ENCODE data around the gene HSD17B11. TPM values are rescaled to one million over a fixed set of nuclear protein-coding genes. Genes with fewer than 3 reads are reported as not detected.
"Not testable (repeated sequence)": the region's sequence is repeated elsewhere in the genome, so short reads cannot be mapped to it uniquely, and the experiment has no call there.

HSD17B11 gene
- total and polyA plus RNA-seq, 2 of the 8 experiments (the other 6 are each of a cell fraction or from before 2014, with no cell fraction given), result 6.0 to 9.0 TPM

DNA sequence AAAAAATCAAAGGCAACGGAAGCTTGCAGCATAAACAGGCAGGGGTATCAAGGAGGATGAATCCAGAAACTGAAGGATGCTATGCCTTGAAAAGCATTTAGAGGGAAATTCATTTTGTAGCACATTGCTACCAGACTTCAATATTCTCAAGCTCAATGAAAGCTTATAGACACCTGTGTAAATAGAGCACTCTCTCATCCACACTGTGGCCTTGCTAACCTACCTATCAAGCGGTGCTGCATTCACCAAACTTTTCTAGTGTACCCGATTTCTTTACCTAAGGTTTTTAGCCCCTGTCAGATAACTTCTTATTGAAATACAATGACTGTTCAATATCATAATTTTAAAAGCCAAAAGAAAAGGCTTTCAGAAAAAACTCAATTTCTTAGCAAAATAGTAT, 48.1 kb downstream of the HSD17B11 start (continued):
- TF ChIP-seq ZNF274 (IDR thresholded peaks at IDR 0.05; ENCODE audit: borderline replicate concordance, extremely low read depth, low read length), result no peak
- no peak for TF ChIP-seq POU5F1 (IDR thresholded peaks at IDR 0.05; ENCODE audit: low read depth, low read length)

DNA sequence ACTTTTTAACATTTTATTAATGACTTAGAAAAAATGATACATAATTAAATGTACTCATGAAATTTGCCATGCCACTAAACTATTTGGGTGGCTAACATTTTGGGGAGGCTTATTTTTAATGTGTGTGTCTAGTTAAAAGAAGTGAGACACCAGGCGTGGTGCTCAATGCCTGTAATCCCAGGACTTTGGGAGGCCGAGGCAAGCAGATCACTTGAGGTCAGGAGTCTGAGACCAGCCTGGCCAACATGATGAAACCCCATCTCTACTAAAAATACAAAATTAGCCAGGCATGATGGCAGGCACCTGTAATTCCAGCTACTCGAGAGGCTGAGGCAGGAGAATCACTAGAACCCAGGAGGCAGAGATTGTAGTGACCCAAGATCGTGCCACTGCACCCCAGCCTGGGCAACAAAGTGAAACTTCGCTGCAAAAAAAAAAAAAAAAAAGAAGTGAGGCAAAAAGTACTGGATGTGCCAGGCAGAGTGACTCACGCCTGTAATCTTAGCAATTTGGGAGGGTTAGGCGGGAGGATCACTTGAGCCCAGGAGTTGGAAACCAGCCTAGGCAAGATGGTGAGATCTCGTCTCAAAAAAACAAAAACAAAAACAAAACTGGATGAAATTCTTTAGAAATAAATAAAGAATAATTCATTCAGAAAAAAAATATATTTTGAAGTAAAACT, 48.9 kb downstream of the HSD17B11 start:
- H2BK15ac ChIP-seq (ENCODE audit: low read length); H3K23me2 ChIP-seq (ENCODE audit: low read depth, low read length); DNase-seq (ENCODE audit: low read depth in 1 of 2, low spot score in 2 of 2); H2BK20ac ChIP-seq (ENCODE audit: low read length); H2AFZ ChIP-seq (ENCODE audit: low read length); POLR2A ChIA-PET (ENCODE audit: partially characterized antibody); CTCF ChIA-PET (ENCODE audit: partially characterized antibody); H3K79me1 ChIP-seq (ENCODE audit: low read depth, low read length); H3K14ac ChIP-seq (ENCODE audit: insufficient read length); H3K27ac ChIP-seq (ENCODE audit: low read depth, low read length); H3K9me3 ChIP-seq (ENCODE audit: insufficient read depth in 2 of 2, low read depth in 1 of 2, low read length in 1 of 2); H3K36me3 ChIP-seq (ENCODE audit: control insufficient read depth in 2 of 4, insufficient read depth in 4 of 4, low read length in 3 of 4); H4K20me1 ChIP-seq (replicated peaks in 1 of 2; ENCODE audit: control insufficient read depth in 1 of 2, insufficient read depth in 2 of 2, low read length in 2 of 2); H3K23ac ChIP-seq (ENCODE audit: insufficient read length); H3K18ac ChIP-seq (ENCODE audit: extremely low read depth, low read length); H3K9ac ChIP-seq (replicated peaks in 1 of 4; ENCODE audit: extremely low read depth in 1 of 4, low read depth in 3 of 4, low read length in 3 of 4); H4K5ac ChIP-seq (ENCODE audit: insufficient read length, low read depth, low read length); H3K56ac ChIP-seq (replicated peaks; ENCODE audit: insufficient read length, low read depth, low read length); H3K79me2 ChIP-seq (ENCODE audit: control insufficient read depth in 1 of 2, insufficient read depth in 2 of 2, low read length in 2 of 2); H3K4ac ChIP-seq (replicated peaks; ENCODE audit: insufficient read length, low read depth, low read length); H3K4me2 ChIP-seq (ENCODE audit: insufficient read depth in 1 of 2, low read depth in 2 of 2, low read length in 2 of 2); H2BK12ac ChIP-seq (ENCODE audit: low read depth, low read length); H3K4me3 ChIP-seq (ENCODE audit: extremely low read depth in 1 of 4, insufficient read depth in 2 of 4, low read depth in 3 of 4, low read length in 4 of 4); H2BK120ac ChIP-seq (replicated peaks; ENCODE audit: low read depth, low read length); H3K4me1 ChIP-seq (replicated peaks in 1 of 4; ENCODE audit: control insufficient read depth in 3 of 4, insufficient read depth in 4 of 4, low read length in 3 of 4); H2AK5ac ChIP-seq (ENCODE audit: low read depth, low read length); H3K27me3 ChIP-seq (replicated peaks in 1 of 4; ENCODE audit: control insufficient read depth in 3 of 4, extremely low read depth in 1 of 4, insufficient read depth in 3 of 4, low read length in 3 of 4); H2BK5ac ChIP-seq (ENCODE audit: low read depth, low read length); FAIRE-seq; H4K8ac ChIP-seq (ENCODE audit: extremely low read depth, insufficient read depth, low read length); H4K91ac ChIP-seq (replicated peaks; ENCODE audit: insufficient read length, low read length): not testable (repeated sequence)
- WGBS, 2 experiments (ENCODE audit: extremely low coverage in 1 of 2, insufficient coverage in 1 of 2, insufficient read length in 1 of 2, insufficient replicate concordance in 2 of 2, low coverage in 1 of 2, low lambda C conversion rate in 2 of 2, missing lambda C conversion rate in 1 of 2), result 85% methylated on average over 8 of the region's 8 CpGs; no CpG with 5 or more reads in 1 of the 2 experiments

Measured in H1 (cell line).